Left cardiac atrium (tissue), 4 donors: ENCODE data around the gene ALDH1A1. TPM values are rescaled to one million over a fixed set of nuclear protein-coding genes. Genes with fewer than 3 reads are reported as not detected.

Experiments
- ATAC-seq, 2 donors: fragments of 200-7000 bp; cut with Tn5 transposase; one replicate each; pipeline ENCODE4 v1.9.1; 2020; ENCODE audit warnings: mild to moderate bottlenecking in 2 of 2, moderate library complexity in 2 of 2
- DNase-seq: peaks from one replicate; pipeline ENCODE4 v3.0.0-alpha.2; 2020
- intact Hi-C, 2 donors: fragments of 100-400 bp; cut with DNase I; formaldehyde crosslinking; loops; one replicate each; pipeline versions ENCODE4 v1.14.1 to v1.15.1; 2022 to 2023
- total RNA-seq, 2 donors: library from RNA; stranded (reverse); fragmentation: NEBNext Ultra II Directional; extraction: Animal tissue kit (Norgen Biotek cat#: 25700); gene quantifications; one replicate each; pipeline ENCODE4 v1.2.1, GENCODE V29; 2021
- donor health status: DM: no; HTN: yes; CAD: no.
- donor health status: DM: no; HTN: yes; CAD: no; lungs with severe emphysema.
- donor health status: DM: yes; HTN: yes; CAD: no.
- donor health status: Dilated cardiomyopathy.

Gene ALDH1A1
- total RNA-seq, 2 donors from 2014 or later, result 24.3 to 45.0 TPM

DNA sequence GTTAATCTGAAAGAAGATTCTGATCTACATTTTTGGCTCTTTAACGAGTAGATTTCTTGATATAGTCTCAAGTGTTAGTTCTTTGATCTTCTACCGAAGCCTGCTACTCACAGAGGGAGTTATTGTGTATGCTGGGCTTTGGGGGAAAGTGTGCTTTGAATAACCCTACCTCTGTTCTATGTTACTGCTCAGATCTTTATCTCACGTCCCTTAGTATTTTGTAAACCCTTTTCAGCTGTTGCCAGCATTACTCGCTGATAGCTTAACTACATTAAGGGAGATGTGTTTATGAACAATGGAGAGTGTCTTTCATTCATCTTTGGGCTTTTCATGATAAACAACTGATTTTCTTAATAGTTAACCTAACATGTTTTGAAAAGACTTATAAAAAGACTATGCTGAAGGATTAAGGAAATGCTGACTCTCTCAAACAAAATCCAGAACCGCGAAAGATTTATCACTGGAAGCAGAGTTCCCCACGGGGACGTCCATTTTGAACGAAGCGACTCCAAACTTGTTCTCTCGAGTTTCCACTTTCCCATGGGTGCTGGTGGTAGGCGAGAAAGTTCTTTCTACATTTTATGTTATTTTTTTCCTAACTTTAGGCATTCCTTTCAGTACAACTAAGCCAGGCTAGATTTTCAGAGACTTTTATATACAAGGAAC lies 27.9 kb upstream of the ALDH1A1 start:
- intact Hi-C loops, result no loop called here
- ATAC-seq, result no peak
- no peak for DNase-seq

DNA sequence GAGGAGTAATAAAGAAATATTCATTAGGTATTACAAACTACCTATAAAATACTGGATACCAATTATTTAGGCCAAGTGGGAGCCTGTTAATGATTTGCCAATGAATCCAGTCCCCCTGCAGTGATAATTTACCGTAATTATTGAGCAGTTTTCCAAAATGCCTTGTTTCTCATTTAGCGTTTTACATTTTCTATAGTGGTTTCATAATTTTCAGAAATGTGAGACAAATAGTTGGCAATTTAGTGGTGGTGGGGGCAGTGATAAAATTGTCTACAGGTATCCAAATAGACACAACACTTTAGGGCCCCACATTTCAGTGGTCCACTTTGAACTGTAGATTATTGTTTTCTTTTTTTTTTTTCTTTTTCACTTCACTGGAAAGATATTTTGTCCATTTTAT lies 27.3 kb upstream of the ALDH1A1 start:
- ATAC-seq (no peak), DNase-seq (no peak)
- intact Hi-C loops, result no loop called here

DNA sequence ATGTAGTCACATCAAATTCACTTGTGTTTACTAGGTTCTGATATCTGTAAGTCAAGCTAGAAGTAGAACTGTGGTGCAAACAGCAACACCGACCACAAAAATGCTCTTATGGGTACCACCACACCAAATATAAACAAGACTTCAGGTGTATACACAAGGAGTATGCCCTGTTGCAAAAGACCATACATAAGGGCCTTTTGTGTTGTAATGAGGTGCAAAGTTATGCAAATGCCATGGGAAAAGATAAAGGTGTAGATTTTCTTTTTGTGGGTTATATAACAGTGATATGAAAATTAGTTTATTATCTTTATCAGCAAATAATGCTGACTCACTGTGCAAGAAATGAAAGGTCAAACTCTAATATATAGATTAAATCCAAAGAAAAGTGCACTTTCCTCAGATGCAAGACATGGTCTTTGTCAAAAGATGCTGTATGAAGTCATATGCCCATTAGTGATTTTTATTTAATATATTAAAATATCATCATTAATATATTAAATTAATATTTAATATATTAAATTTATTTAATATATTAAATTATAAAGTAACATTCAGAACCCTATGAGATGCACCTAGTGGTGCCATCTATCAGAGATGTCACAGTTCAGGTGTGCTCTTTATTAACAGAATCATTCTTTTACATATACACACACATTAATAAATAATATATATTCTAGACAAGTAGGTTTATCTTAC lies 26.7 kb upstream of the ALDH1A1 start:
- intact Hi-C loops, result no loop called here
- DNase-seq (no peak), ATAC-seq (no peak)

DNA sequence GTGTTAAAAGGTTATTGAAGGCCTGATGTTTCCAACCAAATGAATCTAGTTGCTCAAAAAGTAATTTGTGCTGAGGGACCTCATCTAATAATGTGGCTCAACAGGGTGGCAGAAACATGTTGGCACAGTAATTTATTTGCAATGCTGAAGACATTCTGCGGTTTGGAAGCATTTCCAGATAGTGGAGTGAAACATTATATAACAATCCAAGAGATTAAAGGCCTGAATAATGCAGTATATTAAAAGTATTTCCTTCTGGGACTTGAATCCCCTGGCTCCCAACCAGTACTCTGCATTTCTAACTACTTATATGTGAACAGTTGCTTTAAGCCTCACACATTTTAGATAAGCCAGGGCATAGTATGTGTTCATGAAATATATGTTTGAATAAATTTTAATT lies 25.9 kb upstream of the ALDH1A1 start:
- intact Hi-C loops, result no loop called here
- DNase-seq (no peak), ATAC-seq (no peak)

DNA sequence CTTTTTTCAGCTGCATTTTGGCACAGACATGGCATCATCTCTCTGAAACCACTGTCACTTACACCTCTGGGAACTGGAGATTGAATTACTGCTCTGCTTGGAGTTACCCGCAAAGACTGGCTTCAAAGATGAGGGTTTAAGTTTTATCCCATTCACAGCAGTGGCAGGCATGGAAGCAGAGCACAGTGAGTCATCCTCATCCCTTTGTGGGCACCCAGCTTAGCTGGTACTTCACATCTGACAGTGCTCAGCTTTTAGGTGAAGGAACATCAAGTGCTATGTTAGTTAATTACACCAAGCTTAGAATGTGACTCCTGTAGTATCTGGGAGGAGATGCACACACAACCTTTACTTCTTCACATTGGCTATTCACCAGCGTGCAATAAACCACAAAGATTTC lies 24.8 kb upstream of the ALDH1A1 start:
- intact Hi-C loops, result no loop called here
- ATAC-seq (no peak), DNase-seq (no peak)

DNA sequence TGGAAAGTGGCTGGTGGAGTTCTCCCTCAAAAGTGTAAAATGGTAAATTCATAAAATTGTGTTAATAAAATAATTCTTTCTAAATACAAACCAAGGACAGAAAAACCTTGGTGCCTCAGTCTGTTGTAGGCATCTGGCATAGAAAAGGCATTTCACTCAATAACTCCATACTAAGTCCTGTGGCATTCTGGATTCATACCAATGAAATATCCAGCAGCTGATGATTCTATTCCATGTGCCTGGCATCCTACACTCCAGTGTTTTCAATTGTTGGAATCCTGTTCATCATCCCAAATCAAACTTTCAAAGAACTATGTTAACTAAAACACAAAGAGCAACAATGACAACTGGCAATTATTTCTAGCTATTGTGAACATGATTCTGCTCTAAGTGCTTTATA lies 21.6 kb upstream of the ALDH1A1 start:
- DNase-seq (no peak), ATAC-seq (no peak)
- intact Hi-C loops, result no loop called here

DNA sequence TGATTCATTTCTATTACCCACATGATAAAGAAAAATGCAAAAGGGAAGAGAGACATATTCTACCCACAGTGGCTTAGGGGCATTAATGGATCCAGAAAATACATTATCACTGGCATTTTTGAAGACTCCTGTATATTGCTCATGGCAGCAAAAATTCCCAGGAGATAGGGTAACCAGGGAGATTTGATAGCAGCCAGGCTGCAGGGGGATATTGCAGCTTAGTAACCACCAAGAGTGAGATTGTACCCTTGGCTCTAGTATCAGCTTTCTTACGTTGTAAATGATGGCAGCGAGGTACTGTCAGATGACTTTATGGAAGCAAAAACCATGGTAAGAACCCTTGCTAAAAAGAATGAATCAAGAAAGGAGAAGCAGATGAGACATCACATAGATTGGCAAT lies 19.8 kb upstream of the ALDH1A1 start:
- no peak for ATAC-seq
- DNase-seq, result no peak
- intact Hi-C loops, result no loop called here

DNA sequence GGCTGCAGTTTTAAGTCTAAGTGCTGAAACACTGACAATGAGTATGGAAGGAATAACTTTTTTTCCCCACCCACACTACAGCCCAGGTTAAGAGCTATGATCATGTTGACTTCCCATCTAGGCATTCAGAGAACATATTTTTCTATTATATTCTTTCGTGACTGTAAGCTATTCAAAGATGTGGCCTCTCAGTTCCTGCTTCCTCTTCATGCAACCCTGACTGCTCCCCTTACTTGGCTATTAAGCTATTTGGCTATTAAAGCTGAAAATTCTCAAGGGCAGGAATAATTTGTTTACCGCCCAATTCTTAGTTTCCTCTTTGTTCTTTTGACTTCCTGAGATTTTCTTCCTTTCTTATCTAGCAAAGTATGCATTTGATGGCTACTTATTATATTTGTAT lies 18.6 kb upstream of the ALDH1A1 start:
- no peak for DNase-seq
- no peak for ATAC-seq
- intact Hi-C loops, result no loop called here

DNA sequence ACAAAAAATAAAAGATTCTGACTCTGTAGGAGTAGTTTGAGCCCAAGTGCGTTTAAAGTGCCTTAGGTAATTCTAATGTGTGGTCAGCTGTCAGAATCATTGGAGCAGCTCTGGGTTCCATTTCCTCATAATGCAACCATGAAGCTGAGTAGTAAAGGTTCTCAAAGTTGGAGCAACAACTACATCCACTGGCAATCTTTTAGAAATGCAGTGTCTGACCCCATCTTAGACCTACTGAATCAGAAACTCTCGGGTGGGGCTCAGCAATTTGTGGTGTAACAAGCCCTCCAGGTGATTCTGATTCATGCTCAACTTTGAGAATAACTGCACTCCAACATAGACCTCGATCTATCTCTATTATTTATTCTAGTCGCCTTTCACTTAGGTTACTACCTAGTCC lies 7.6 kb upstream of the ALDH1A1 start:
- intact Hi-C loops, result no loop called here
- ATAC-seq, result no peak
- DNase-seq, result no peak

DNA sequence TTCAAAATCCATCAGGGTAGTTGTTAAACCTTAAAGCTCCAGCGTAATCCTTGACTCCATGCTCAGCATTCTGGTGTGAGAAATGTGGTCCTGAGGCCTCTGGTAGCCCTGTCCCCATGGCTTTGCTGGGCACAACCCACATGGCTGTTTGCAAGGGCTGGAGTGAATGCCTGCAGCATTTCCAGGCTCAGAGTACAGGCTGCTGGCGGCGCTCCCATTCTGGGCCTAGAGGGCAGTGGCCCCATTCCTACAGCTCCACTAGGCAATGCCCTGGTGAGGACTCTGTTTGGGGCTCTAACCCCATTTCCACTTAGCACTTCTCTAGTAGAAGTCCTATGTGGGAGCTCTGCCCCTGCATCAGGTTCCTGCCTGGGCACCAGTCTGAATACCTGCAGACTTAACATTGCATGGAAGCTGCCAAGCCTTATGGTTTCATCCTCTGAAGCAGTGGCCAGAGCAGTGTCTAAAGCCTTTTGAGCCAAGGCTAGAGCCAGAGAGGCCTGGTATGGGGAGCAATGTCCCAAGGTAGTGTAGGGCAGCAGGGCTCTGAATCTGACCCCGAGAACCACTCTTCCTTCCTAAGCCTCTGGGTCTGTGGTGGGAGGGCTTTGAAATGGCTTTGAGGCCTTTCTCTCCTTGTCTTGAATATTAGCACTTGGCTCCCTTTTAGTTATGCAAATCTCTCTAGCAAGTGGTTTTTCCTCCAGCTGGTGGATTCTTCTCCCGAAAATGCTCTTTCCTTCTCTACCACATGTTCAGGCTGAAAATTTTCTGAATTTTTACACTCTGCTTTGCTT lies 5.8 kb upstream of the ALDH1A1 start:
- ATAC-seq (no peak), DNase-seq (no peak)
- intact Hi-C loops, result no loop called here

DNA sequence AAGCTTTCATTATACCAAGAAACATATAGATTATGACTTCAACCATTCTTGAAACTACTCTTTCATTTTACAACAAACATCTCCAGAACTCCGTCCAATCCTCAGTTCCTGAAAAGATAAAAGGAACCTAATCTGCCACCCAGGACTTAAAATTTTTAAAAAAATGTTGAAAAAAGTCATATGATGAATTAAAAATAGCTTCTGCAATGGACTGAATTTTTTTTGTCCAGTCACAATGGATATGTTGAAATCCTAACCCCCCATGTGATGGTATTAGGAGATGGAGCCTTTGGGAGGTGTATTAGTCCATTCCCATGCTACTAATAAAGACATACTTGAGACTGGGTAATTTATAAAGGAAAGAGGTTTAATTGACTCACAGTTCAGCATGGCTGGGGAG lies 2.7 kb upstream of the ALDH1A1 start:
- no peak for ATAC-seq
- intact Hi-C loops, result no loop called here

DNA sequence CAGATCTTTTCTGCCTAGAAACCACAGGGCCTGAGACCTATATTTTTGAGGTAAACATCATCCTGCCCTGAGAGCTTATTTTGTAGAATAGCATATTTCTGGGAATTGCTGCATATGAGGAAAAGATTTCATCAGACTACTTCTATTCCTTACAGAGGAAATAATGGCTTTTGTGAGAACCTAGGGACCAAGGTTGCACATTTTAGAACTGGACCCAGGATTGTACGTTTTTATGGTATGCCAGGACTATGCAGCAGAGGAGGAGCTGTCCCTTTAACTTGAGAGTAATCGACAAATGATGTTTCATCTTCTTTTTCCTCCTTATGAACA lies 2.2 kb upstream of the ALDH1A1 start:
- DNase-seq, result no peak
- ATAC-seq, result no peak
- intact Hi-C loops, result no loop called here

More for the DNA sequence above, 2.7 kb upstream of the ALDH1A1 start:
- DNase-seq, result no peak

DNA sequence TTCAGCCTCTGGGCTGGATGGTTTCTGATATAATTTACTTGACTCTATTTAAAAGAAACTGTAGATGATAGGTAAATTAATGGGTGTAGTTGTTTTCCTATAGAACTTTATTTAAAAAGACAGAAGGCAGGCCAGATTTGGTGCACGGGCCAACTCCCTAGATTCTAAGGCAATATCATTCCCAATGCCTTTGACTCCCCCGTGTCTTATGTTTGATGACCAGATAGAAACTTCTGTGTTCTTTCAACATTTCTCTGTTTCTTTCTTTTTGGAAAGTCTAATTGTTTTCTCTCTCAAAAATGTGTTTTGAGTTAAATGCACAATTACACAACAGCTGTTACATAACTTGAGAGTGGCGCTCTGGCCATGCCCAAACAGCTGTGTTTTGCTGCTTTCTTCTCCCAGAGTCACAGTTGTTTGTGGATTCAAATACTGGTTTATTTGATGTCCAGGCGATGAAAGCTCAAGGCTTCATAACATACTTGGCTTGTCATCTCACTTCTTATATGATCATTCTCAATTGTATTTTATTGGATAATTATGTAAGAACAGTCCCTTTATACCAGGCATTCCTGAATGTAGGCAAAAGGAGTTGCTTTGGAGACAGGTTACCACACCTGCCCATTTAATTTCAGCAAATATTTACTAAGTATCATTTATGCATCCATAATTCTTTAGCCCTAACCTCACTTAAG lies 1.7 kb upstream of the ALDH1A1 start:
- DNase-seq (peak; percentile 20), ATAC-seq (peak; percentile 41 to 48)
- intact Hi-C loops, result no loop called here

DNA sequence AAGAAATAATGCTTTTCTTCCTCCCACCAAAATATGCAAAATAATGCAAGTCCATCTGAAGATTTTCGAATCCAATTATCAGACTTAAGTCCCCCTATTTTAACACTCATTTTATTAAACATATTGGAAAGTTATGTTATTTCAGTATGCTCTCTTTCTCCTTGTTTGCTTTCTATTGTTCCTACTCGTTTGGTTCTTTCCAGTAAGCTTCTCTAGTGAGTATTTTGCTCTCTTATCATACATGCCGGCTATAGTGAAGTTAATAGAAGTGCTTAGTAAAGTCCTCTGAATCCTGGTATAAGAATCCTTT lies 517 bp downstream of the ALDH1A1 start:
- ATAC-seq (no peak), DNase-seq (no peak)
- intact Hi-C loops, result no loop called here

DNA sequence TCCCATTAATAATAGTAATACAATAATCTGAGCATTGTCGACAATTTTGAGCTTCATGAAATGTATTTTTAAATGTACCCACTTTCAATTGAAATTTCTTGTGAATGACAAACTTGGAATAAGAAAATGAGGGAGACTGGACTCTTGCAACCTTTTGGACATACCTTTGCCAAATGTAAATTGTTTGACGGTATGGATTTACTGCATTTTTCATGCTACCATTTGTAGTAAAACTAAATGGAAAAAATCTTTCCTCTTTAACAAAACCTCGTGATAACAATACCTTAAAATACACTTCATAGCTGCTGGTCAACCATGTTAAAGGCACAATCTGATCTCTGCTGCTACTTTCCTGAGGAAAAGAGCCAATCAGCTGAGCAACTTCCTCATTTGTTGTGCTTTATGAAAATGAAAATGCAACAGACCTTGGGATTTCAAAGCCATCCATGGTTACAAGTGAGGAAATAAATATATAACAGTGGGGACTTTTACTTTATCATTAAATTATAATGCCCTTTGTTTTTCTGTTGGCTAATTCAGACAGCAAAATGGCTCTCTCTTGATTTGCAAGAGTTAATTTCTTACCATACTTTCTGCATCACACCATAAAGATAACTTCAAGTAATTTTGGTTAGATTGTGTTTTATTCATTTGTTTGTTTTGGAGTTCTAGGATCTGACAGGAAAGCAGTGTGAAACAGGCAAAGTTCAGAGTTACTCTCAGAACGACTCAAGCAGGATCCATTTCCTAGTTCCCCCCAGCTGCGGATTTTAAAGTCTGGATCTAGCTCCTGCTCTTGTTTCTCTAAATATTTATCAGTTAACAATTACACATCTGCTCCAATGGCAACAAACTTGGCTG lies 1.1 kb downstream of the ALDH1A1 start:
- no peak for DNase-seq
- intact Hi-C loops, result no loop called here
- ATAC-seq, result no peak

DNA sequence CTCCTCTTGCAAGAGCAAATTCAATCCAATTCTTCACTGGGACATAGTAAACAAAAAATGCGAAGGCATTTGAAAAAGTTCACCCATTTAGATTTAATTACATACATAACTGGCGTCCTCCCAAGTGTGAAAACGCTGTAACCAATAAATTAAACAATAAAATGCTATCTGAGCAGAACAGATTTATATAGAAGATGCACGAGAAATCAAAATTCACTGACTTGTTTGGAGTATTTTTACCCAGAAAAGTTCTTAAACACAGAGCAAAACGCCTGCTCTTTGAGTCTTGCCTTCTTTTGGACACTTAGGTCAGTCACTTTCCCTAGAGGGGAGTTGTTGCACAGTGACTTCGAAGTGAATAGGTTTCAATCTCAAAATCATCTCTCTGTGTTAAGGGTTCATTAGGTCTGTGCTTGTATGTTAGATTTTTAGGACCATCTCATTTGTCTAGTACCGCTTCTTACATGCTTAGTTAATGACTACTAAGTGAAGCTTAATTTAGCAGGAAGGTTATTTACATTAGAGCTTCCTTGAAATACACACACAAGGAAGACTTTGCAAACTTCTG lies 1.9 kb downstream of the ALDH1A1 start:
- intact Hi-C loops, result no loop called here
- ATAC-seq (no peak), DNase-seq (no peak)

DNA sequence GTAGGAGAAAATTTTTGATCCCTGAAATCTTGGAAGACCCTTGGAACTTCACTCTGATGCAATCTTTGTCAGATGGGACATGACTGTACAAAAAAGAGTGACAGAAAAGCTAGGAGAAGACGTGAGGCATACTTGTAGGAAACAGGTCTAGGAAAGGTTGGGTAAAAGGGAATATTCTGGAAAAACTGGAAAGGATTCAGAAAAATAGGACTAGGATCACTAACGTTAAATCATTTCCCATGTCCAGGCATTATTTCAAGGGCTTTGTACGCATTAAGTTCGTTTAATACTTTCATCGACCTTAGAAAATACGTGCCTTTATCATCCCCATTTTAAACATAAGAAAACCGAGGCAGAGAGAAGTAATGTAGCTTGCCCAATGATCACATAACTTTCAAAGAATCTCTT lies 2.9 kb downstream of the ALDH1A1 start:
- intact Hi-C loops, result no loop called here
- DNase-seq (no peak), ATAC-seq (no peak)

DNA sequence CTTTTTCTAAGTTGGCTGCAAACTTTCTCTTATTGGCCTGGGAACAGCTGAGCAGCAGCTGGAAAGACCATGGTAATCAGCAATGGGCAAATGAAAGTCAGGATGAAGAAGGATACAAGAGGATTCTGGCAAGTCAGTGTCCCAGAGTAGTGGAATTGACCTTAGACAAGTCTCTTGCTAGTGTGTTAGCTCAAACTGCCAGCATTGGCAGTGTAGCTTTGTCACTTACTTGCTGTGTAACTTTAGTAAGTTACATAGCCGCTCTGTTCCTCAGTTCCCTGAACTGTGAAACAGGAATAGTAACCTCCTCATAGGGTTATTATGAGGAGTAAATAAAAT lies 3.6 kb downstream of the ALDH1A1 start:
- intact Hi-C loops, result no loop called here
- ATAC-seq (peak in 1 of 2 donors; percentile 40), DNase-seq (no peak)

DNA sequence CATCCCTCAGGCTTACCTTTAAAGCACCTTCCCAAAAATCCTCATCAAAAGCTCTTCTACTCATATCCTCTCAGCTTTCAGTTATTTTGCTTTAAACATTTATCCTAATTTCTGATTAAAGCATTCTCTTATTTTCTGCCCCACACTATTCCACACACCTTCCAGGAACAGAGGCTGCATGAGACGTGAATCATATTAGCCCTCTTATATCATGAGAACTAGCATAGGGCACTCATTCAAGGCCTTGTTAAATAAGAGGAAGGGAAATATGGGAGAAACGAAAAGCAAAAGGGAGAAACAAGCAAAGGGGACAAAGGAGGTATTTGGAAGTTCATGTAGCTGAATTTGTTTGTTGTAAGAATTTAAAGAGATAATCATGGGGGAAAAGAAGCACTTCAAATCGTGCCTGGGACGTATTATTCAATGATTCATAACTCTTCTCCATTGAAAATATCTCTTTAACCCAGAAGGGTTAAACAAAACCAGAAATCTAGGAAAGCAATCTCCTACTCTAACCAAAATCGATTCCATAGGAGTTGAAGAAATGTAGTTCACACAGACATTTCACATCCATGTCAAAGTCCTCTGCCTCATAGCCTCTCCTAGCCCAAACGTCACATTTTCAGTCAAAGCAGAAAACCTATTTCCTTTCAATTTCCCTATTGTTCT lies 4.1 kb downstream of the ALDH1A1 start:
- DNase-seq (no peak), ATAC-seq (peak in 1 of 2 donors; percentile 30)
- intact Hi-C loops, result no loop called here
